Suprapubic skin (tissue), 4 donors: ENCODE results near the gene IMPA2. TPM values are rescaled to one million over a fixed set of nuclear protein-coding genes. Genes with fewer than 3 reads are reported as not detected.

Source experiments
- DNase-seq, 2 donors: peaks; one replicate each; pipeline ENCODE4 v3.0.0-alpha.2; 2019; ENCODE audit warnings: low spot score in 2 of 2
- H3K27ac ChIP-seq: fragments of 200-600 bp; sonication (generic); one replicate; pipeline ENCODE4 v1.5.1; 2019
- H3K27me3 ChIP-seq: fragments of 200-600 bp; sonication (generic); one replicate; pipeline ENCODE4 v1.5.1; 2019
- H3K36me3 ChIP-seq: fragments of 200-600 bp; sonication (generic); one replicate; pipeline ENCODE4 v1.5.1; 2019
- H3K4me1 ChIP-seq: fragments of 200-600 bp; sonication (generic); one replicate; pipeline ENCODE4 v1.5.1; 2019
- H3K4me3 ChIP-seq: fragments of 200-600 bp; sonication (generic); one replicate; pipeline ENCODE4 v1.5.1; 2019; ENCODE audit warnings: mild to moderate bottlenecking
- H3K9me3 ChIP-seq: fragments of 200-600 bp; sonication (generic); one replicate; pipeline ENCODE4 v1.5.1; 2019
- EP300 ChIP-seq: sonication (generic); formaldehyde crosslinking; IDR thresholded peaks from one replicate; pipeline ENCODE4 v1.6.1; 2017; ENCODE audit warnings: antibody characterized with exemption
- POLR2A ChIP-seq, 2 donors: fragments of 450-650 bp; IDR thresholded peaks; one replicate each; pipeline ENCODE4 v1.6.1; 2017; ENCODE audit warnings: antibody characterized with exemption in 2 of 2, mild to moderate bottlenecking in 2 of 2, moderate library complexity in 2 of 2
- POLR2AphosphoS5 ChIP-seq, 3 donors: sonication (generic); formaldehyde crosslinking; IDR thresholded peaks; one replicate each; pipeline ENCODE4 v1.6.1; 2017; ENCODE audit warnings: antibody characterized with exemption in 3 of 3
- WGBS: methylation state at CpG from one replicate; pipeline ENCODE4 v1.1.5; 2018; 5-methylcytosine and 5-hydroxymethylcytosine counted together
- total RNA-seq, 4 donors: library from RNA; depleted of rRNA; stranded (reverse); fragments of >200 nt; gene quantifications; one replicate each; pipeline ENCODE4 v1.1.0, GENCODE V29; 2016
- TF ChIP-seq, protein P1 (sequence below), 2 donors: fragments of 200-600 bp in 1 of 2; fragments of 450-650 bp in 1 of 2; sonication (generic) in 1 of 2; IDR thresholded peaks; one replicate each; pipeline ENCODE4 v1.5.1; 2016 to 2019; ENCODE audit warnings: antibody characterized with exemption in 2 of 2, mild to moderate bottlenecking in 1 of 2, moderate library complexity in 1 of 2

The IMPA2 gene
- total RNA-seq, 4 donors from 2014 or later, result 234 to 396 (median 363) TPM

DNA sequence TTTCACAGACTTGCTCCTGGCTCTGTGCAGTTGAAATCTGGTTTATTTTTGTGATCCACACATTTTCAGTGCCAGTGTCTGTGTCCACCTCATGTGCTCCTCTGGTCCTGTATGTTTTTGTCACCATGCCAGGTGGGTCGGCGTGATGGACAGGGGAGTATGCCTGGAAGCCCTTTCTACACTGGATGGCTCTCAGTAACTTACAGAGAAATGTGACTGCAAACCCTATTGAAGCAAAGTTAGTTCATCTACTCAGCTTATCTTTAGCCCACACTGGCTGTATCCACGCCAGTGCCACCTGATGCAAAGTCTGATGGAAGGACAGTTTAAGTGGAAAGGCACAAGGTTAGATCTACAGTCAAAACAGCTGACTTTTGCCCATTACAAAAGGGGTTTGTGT lies 4.3 kb downstream of the IMPA2 start:
- peaks cover 66% of the 10 kb centered on the region for H3K4me1 ChIP-seq
- DNase-seq, result peak in 1 of 2 donors; percentile 47
- TF ChIP-seq, protein P1, sequence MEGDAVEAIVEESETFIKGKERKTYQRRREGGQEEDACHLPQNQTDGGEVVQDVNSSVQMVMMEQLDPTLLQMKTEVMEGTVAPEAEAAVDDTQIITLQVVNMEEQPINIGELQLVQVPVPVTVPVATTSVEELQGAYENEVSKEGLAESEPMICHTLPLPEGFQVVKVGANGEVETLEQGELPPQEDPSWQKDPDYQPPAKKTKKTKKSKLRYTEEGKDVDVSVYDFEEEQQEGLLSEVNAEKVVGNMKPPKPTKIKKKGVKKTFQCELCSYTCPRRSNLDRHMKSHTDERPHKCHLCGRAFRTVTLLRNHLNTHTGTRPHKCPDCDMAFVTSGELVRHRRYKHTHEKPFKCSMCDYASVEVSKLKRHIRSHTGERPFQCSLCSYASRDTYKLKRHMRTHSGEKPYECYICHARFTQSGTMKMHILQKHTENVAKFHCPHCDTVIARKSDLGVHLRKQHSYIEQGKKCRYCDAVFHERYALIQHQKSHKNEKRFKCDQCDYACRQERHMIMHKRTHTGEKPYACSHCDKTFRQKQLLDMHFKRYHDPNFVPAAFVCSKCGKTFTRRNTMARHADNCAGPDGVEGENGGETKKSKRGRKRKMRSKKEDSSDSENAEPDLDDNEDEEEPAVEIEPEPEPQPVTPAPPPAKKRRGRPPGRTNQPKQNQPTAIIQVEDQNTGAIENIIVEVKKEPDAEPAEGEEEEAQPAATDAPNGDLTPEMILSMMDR (IDR thresholded peaks at IDR 0.05), result no peak
- TF ChIP-seq POLR2A (IDR thresholded peaks at IDR 0.05), result no peak
- no peak for TF ChIP-seq EP300
- no peak for TF ChIP-seq POLR2AphosphoS5 (IDR thresholded peaks at IDR 0.05)

DNA sequence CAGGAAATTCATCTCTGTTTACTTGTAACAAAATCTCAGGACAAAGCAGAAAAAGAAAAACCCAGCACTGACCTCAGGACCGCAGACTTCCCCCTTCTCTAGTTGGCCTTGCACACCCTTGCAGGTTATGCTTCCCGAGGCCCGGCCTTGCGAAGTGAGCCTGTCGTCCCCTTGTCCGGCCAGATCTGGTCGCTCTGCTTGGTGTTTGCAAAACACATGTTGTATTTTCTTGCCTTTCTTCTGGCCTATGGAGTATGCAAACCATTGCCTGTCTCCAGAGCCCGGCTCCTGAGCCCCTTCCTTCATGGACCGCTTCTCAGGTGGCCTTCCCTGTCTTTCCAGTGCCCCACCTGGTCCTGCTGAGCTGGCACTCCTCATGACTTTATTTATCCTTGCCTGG lies 4.8 kb downstream of the IMPA2 start:
- no peak for TF ChIP-seq POLR2AphosphoS5 (IDR thresholded peaks at IDR 0.05)
- TF ChIP-seq, protein P1 (IDR thresholded peaks at IDR 0.05), result no peak
- TF ChIP-seq POLR2A (IDR thresholded peaks at IDR 0.05), result no peak
- no peak for TF ChIP-seq EP300
- peak in 1 of 2 donors; percentile 45 for DNase-seq
- WGBS, result 79% methylated on average over 9 of the region's 9 CpGs
- Histone ChIP-seq H3K36me3 (no peaks in the 10 kb centered on the region), H3K4me3 (no peak overlapping the region), H3K9me3 (no peaks in the 10 kb centered on the region), H3K27me3 (no peaks in the 10 kb centered on the region), H3K4me1 (peaks cover 66% of the 10 kb centered on the region), H3K27ac (no peak overlapping the region)

More for the DNA sequence above, 4.3 kb downstream of the IMPA2 start:
- 72% methylated on average over 3 of the region's 3 CpGs for WGBS
- H3K9me3 ChIP-seq, result no peaks in the 10 kb centered on the region
- H3K27me3 ChIP-seq, result no peaks in the 10 kb centered on the region
- H3K27ac ChIP-seq, result no peak overlapping the region
- H3K4me3 ChIP-seq, result no peak overlapping the region
- H3K36me3 ChIP-seq, result no peaks in the 10 kb centered on the region

DNA sequence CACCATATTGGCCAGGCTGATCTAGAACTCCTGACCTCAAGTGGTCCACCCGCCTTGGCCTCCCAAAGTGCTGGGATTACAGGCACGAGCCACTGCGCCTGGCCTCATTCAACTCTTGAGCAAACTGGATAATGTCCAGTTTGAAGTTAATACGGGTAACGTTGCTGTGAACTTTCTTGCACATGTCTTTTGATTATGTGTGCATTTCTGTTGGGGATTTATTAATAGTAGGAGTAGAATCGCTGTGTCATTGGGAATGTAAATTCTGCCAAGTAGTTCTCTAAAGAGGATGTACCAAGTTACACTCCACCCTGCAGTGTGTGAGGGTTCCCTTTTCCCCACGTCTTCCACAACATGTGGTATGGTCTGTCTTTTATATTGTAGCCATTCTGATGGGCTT lies 6.2 kb downstream of the IMPA2 start:
- no peak for TF ChIP-seq EP300
- TF ChIP-seq, protein P1 (IDR thresholded peaks at IDR 0.05), result no peak
- no peak for TF ChIP-seq POLR2AphosphoS5 (IDR thresholded peaks at IDR 0.05)
- TF ChIP-seq POLR2A (IDR thresholded peaks at IDR 0.05), result no peak
- DNase-seq, result peak in 1 of 2 donors; percentile 64
- WGBS, result 35% methylated on average over 7 of the region's 7 CpGs
- no peaks in the 10 kb centered on the region for H3K27me3 ChIP-seq
- H3K4me3 ChIP-seq, result no peak overlapping the region
- H3K27ac ChIP-seq, result peak overlapping the region; percentile 32
- no peaks in the 10 kb centered on the region for H3K9me3 ChIP-seq
- peaks cover 57% of the 10 kb centered on the region for H3K4me1 ChIP-seq
- no peaks in the 10 kb centered on the region for H3K36me3 ChIP-seq

DNA sequence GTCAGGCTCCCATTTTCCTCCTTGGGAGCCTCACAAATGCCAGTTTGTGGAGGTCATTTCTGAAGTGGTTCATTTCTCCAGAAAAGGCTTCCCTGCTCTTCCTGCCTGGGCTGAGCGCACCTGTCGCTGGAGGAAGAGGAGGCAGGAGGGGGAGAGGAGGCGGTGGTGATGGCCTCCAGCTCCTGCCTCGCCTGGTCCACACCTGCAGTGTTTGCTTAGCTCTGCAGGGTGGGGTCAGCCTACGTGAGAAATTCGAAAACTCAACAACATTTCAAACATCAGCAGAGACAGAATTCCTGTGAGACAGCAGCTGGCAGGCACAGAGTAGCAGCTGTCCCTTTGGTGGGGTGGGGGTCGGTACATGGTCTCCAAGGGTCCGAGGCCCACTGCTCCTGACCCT lies 7.9 kb downstream of the IMPA2 start:
- WGBS, result 70% methylated on average over 2 of the region's 8 CpGs
- no peak overlapping the region for H3K27ac ChIP-seq
- TF ChIP-seq EP300 (no peak), POLR2A (IDR thresholded peaks at IDR 0.05) (no peak)
- TF ChIP-seq, protein P1 (IDR thresholded peaks at IDR 0.05), result no peak
- no peaks in the 10 kb centered on the region for H3K27me3 ChIP-seq
- H3K9me3 ChIP-seq, result no peaks in the 10 kb centered on the region
- peaks cover 48% of the 10 kb centered on the region for H3K4me1 ChIP-seq
- DNase-seq, result peak in 1 of 2 donors; percentile 34
- no peak overlapping the region for H3K4me3 ChIP-seq
- no peaks in the 10 kb centered on the region for H3K36me3 ChIP-seq

DNA sequence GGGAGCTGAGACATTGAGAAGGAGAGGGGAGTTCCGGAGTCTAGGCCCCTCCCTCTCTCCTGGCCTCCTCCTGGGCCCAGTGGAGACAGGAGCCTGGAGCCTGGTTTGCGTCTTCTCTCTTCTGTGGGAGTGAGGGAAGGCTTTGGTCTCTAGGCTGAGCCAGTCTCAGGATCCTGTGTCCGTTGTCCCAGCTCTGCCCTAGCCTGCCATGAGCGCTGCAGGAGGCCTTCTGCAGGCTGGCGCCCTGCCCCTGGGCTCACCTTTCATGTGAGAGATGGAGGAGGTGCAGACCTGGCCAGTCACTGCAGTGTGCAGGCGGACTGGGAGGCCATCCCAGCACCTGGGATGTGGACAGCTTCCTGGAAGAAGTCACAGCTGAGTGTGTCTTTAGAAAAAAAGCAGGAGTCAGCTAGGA lies 8.7 kb downstream of the IMPA2 start:
- WGBS, result 59% methylated on average over 6 of the region's 6 CpGs
- DNase-seq, result peak in 1 of 2 donors; percentile 63
- TF ChIP-seq, protein P1 (IDR thresholded peaks at IDR 0.05), result no peak
- TF ChIP-seq POLR2A (IDR thresholded peaks at IDR 0.05) (no peak), POLR2AphosphoS5 (IDR thresholded peaks at IDR 0.05) (no peak), EP300 (no peak)
- no peaks in the 10 kb centered on the region for H3K9me3 ChIP-seq
- H3K27me3 ChIP-seq, result no peaks in the 10 kb centered on the region
- peaks cover 53% of the 10 kb centered on the region for H3K4me1 ChIP-seq
- no peaks in the 10 kb centered on the region for H3K36me3 ChIP-seq
- no peak overlapping the region for H3K4me3 ChIP-seq
- no peak overlapping the region for H3K27ac ChIP-seq
